Stimulated activated CD4-positive, alpha-beta T cell treated with anti-CD3 and anti-CD28 coated beads, Interleukin-2, amount 100 ng/mL, for 4 hours (primary cell): Measurements from ENCODE around the gene PAXX.

Source experiments
- DNase-seq: peaks from one replicate; pipeline ENCODE4 v3.0.0-alpha.2; 2020; ENCODE audit warnings: low read depth

Gene PAXX

DNA sequence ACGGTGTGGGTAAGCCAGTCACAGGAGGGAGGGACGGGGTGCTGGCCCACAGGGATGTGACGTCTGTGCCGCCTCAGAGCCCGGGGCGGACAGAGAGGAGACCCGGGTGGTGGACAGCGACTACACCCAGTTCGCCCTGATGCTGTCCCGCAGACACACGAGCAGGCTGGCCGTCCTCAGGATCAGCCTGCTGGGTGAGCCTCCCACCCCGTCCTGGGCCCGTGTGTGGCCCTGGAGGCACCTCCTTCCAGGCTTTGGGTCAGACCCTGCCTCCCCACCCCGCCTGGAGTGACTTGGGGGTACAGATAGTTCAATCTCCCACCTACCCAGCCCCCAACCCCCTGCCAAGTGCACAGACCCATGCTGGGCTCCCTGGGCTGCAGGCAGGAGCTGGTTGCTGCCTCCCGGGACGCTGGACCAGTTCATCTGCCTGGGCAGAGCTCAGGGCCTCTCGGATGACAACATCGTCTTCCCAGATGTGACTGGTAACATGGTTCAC lies 38.4 kb upstream of the PAXX start:
- DNase-seq: no peak

DNA sequence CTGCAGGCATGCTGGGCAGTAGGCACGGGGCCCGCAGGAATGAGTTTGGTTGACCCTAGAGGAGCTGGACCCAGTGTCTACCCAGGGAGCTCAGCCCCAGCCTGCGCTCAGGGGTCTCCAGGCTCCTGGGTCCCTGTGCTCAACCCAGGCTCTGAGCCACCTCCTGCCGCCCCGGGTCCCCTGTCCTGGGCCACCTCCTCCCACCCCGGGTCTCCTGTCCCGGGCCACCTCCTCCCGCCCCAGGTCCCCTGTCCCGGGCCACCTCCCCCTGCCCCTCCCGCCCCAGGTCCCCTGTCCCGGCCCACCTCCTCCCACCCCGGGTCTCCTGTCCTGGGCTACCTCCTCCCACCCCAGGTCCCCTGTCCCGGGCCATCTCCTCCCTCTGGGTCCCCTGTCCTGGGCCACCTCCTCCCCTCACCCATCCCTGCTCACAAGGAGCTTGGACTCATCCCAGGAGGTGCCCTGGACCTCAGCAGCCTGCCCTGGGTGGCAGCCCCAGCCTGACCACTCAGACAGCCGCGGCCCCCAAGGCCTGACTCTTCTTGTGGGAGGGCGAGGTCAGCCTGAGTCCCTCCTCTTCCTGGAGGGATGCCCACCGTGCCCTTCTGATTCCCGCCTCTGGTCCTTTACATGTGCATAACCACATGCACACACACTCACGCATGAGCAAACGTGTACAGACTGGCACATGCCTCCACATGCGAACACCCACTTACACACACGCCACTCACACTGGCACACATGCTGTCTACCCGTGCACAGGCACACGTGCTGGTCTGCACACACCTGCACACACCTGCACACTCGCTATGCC lies 37.7 kb upstream of the PAXX start:
- DNase-seq: no peak

DNA sequence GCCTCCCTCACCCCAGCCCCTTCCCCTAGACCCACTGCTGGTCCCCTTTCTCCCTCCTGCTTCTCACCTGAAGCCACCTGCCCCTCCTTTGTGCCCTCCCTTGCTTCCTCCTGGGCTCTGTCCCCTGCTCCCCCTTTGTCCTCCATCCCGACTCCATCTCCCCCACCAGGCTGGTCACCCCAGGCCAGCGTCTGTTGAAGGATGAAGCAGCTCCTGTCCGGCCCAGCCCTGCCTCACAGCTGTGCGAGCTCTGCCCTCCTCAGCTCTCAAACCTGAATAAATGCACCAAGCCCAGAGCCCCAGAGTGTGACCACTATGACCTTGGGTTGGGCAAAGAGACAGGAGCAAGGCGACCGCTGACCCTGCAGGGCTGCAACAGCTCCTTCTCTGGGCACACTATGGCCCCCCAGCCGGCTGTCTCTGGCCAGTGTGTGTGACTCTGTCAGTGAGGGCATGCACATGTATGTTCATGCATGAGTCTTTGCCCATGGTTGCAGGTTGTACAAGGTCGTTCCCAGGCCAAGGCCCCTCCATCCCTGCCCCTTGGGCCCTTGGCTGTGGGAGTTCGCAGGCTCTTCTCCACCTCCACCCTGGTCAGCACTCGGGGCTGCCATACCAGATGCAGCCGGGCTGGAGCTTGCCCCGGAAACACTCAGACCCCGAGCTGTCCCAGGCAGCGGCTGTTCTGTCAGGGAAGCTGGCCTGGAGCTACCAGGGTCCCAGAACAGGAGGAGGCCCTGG lies 36.9 kb upstream of the PAXX start:
- DNase-seq: no peak

DNA sequence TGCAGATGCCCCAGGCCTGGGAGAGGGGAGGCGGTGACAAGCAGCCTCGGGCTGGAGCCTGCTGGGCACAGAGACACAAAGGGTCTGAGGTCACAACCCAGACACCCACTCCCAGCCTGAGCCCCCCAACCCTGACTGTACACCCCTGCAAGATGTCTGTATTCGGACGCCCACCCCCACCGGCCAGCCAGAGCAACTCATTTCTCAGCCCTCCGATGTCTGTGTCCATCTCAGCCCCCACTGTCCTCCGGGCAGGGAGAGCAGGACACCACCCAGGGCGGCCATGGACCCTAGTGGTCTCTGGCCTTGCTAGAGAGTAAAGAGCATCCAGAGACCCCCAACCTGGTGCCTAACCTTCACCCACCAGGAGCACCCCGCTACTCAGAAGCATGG lies 36.3 kb upstream of the PAXX start:
- DNase-seq: no peak

DNA sequence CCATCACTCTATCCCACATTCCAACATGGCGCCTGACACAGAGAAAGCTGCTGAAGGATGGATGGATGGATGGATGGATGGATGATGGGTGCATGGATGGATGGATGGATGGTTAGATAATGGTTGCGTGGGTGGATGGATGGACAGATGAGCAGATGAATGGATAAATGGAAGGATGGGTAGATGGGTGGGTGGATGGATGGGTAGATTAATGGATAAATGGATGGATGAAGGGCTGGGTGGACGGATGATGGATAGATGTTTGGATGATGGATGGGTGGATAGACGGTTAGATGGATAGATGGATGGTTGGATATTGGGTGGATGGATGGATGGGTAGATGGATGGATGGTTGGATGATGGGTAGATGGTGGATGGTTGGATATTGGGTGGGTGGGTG lies 35.6 kb upstream of the PAXX start:
- DNase-seq: no peak

DNA sequence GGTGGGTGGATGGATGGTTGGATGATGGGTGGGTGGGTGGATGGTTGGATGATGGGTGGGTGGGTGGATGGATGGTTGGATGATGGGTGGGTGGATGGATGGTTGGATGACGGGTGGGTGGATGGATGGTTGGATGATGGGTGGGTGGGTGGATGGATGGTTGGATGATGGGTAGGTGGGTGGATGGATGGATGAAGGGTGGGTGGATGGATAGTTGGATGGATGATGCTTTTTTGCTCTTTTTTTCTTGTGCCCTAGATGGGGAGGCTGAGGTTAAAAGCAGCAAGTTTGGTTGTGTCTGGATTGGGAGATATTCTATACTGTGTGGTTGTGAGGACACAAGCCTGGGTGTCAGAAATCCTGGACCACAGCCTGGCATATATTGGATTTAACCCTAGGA lies 34.8 kb upstream of the PAXX start:
- no peak for DNase-seq

DNA sequence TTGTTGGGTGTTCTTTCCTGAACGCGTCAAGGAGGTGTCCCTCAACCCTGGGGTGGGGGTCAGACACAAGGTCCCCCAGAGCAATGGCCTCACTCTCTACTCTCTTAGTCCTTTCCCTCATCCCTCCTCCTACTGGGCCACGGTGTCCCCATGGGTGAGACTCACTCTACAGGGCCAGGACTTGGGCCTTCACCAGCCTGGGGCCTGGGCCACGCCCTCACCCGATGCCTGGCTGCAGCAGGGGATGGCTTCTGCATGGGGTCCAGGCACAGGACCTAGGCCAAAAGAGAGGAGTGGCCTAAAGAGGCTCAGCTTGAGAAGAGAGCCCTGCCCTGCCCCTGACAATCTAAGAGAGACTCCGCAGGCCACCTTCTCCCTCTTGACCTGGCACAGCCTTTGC lies 34.3 kb upstream of the PAXX start:
- DNase-seq: no peak

DNA sequence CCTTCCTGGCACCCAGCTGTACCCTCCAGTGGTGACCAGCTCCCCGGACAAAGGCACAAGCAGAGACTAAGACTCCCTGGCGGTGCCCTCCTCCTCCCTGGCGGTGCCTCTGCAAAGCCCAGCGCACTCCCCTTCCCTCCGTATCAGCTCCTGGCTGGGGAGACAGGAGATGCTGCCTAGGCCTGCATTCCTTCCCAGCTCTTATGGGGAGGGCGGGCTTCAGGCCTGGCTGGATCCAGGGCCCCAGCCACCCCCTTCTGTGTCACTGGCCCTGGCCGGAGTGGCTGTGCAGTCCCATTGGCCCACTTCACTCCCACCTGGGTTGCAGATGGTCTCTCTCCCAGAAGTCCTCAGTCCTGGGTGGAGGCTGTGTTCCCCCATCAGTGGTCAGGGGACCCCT lies 33.7 kb upstream of the PAXX start:
- DNase-seq: no peak

DNA sequence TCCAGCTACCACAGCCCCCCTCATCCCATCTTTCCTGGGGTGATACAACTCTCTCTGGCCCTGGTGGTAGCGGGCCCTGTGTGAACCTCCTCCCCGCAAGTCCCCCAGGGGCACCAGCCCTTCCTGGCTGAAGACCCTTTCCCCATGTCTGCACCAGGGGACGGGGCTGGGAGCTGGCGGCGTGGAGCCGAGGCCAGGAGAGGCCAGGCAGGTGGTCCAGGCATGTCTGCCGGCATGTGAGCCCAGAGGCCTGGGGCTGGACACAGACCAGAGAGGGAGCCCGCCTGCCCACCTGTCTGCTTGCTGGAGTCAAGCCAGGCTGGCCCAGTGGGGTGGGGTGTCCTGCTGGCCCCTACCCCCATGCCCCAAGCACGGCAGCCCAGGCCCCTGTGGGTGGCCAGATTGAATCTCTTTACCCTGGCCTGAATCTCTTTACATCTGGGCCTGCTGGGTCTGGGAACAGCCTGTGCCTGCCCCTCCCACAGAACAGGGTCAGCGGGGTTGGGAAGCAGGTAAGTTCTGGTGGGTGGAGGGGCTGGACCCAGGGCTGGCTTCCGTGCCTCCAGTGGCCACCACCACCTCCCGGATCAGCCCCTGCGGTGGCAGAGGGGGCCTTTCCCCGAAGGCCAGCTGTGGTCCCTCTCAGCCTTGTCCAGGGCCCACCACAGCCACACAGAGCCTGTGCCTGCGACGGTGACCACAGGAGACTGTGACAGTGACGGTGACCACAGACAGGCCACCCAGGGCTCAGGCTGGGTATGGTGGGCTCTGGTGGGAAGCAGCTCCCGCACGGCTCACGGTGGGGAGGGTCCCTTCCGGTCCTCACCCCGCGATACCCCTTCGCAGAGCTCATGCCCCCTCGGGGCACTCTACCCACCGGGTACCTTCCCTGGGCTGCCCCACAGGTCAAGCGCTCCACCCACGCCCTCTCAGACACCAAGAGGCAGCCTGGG lies 33.0 kb upstream of the PAXX start:
- DNase-seq: no peak

DNA sequence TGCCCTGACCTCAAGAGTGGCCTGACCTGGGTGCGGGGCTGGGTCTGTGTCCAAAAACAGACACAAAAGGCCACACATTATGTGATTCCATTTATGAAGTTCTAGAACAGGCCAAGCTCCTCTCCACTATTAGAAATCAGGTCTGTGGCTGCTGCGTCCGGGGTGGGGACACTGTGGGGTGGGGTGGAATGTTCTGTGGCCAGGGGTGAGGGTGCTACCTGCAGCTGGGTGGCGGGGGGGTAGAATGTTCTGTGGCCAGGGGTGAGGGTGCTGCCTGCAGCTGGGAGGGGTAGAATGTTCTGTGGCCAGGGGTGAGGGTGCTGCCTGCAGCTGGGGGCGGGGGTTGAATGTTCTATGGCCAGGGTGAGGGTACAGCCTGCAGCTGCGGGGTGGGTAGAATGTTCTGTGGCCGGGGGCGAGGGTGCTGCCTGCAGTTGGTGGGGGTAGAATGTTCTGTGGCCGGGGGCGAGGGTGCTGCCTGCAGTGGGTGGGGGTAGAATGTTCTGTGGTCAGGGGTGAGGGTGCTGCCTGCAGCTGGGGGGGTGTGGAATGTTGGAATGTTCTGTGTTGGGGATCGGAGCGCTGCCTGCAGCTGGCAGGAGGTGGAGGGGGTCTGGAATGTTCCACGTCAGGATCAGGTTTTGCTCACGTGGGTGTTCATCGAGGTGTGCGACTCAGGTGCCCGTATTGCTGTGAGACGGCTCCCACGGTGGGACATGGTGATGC lies 31.8 kb upstream of the PAXX start:
- no peak for DNase-seq

DNA sequence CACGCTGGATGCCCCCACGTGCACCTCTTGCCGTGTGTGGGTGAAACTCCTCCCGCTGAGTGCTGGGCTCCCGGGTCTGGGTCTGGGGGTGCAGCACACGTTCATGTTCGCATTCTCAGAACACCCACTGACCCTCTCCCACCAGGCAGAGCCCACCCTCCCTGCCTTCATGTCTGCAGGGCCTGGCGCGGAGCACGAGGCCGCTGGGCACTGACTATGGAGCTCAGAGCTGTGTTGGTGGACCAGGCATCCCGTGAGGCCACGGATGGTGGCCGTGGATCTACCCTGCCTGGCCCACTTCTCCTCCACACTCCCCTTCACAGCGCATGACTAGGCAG lies 31.3 kb upstream of the PAXX start:
- DNase-seq: no peak

DNA sequence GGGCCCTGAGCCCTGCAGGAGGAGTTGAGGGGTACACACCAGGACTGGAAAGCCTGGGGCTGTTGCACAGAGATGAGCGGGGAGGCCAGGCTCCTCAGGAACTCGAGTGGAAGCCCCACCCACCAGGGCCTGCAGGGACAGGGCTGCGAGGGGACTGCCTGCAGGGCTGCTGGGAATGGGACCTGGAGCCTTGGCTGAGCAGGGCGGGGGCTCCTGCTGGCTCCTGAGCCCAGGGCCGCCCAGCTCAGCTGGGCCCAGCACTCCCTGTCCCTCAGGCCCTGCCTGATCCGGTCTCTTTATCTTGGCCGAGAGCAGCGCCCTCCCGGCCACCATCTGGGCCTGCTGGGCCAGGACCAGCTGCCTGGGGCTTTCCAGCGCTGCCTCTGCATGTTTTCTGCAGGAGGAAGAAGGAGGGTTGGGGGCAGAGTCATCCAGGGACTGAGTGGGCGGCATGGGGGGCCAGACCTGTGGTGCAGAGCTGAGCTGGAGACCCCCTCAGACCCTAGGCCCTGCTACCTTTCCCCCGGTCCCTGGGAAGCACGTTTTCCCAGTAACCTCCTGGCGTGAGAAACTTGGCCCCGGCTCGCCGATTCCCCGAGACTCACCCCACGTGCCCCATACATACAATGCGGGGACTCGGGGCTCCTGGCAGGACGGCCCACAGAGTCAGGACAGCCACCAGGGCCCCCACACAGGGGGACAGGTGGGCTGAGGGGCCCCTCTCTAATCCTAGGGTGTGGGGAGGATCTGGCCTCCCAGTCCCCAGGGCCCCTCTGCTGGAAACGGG lies 30.8 kb upstream of the PAXX start:
- DNase-seq: no peak

DNA sequence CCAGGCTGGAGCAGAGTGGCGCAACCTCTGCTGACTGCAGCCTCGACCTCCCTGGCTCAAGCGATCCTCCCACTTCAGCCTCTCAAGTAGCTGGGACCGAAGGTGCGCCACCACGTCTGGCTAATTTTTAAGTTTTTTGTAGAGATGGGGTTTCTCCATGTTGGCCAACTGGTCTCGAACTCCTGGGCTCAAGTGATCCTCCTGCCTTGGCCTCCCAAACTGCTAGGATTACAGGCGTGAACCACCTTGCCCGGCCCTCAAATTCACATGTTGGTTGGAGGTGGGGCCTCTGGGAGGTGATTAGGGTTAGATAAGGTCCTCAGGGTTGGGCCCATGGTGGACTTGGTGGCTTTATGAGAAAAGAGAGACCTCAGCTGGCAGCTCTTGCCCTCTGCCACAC lies 30.1 kb upstream of the PAXX start:
- DNase-seq: no peak

DNA sequence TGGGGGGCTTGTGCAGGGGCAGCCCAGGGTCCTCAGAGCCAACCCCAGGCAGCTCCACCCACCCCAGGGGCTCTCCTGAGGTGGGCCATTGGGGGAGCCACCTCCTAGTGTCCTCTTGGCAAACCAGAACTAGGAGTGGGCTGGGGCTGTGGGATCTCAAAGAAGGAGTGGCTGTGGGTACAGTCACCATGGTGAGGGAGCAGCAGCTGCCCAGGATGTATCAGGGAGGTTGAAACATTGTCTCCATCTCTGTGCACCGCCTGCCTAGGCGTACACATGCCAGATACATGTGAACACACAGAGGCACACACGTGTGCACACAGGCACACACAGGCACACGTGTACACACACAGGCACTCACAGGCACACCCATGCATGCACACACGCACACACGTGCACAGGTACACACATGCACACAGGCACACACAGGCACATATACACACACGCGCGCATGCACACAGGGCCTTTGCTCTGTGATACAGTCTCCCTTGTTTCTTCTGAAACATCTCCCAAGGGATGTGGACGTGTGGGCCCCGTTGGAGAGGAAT lies 29.4 kb upstream of the PAXX start:
- DNase-seq: no peak

DNA sequence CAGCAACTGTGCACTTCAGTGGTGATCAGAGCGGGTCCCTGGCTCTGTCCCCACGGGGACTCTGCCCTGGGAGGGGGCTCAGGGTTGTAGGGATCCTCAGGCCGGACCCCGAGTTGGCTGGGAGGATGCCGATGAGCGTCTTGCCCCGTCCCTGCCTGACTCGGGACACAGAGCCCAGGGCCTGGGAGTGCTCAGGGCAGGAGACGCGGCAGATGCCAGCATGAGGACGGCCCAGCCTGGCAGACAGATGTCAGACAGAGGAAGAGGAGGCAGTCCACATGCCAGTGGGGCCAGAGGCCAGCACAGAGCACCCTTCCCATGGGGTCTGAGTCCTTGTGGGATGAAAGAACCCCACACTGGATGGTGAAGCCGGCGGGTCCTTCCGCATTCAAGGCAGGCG lies 28.9 kb upstream of the PAXX start:
- DNase-seq: no peak

DNA sequence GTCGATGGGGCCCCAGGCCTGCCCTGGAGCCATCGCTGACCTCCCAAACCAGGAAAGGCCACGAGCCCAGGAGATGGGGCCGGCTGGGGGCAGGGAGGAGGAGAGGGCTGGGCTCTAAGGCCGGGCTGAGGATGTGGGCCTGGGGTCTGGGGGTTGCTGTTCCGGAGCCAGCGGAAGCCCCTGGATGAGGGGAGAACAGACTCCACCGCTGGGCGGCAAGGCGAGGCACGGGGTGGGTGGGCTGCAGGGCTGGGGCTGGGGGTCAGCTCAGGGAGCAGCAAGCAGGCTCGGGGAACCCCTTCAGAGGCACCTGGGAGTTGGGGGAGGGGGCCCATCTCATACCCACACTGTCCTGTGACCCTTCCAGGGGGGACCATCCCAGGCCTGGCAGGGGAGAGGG lies 28.5 kb upstream of the PAXX start:
- DNase-seq: no peak

DNA sequence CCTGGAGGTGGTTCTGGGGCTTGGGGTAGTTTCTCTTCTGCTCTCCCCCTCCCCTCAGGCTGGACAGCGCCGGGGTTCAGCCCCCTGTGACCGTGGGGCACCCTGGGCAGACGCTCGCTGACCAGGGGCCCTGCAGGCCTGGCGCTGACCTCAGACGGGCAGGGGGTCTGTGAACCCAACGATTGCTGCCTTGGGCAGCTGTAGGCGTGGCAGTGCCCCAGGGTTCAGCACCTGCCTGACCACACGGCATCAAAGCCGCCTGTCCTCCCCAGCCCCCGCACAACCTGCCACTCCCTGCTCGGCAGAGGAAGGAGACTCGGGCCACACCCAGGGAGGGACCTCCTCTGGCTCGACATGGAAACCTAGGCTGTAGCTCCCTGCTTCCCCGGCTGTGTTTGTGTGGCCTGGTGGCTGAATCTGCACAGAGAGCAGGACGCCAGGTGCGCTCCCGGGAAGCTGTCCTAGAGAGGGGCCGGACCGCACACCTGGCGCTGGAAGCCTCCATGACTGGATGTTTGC lies 28.0 kb upstream of the PAXX start:
- no peak for DNase-seq

DNA sequence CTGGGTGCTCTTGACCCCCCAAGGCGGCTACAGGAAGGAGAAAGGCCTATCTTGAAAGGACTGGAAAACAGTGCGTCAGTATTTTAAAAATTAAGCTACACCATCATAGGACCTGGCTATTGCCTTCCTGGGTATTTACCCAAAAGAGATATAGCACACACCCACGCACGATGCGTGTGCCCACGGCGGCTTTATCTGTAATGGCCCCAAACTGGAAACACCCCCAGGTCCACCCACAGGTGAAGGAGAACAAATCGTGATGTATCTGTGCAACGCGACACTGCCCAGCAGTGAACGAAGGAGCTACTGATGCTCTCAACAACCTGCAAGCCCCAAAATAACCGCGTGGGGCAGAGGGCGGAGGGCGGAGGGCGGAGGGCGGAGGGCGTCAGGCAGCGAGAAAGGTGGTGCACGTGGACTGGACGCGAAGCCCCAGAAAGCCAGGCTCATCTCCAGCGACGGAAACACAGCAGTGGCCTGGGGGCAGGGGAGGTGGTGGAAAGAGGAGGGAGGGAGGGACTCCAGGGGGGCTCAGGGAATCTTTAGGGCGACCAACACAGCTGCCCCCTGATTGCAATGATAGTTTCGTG lies 27.3 kb upstream of the PAXX start:
- no peak for DNase-seq

DNA sequence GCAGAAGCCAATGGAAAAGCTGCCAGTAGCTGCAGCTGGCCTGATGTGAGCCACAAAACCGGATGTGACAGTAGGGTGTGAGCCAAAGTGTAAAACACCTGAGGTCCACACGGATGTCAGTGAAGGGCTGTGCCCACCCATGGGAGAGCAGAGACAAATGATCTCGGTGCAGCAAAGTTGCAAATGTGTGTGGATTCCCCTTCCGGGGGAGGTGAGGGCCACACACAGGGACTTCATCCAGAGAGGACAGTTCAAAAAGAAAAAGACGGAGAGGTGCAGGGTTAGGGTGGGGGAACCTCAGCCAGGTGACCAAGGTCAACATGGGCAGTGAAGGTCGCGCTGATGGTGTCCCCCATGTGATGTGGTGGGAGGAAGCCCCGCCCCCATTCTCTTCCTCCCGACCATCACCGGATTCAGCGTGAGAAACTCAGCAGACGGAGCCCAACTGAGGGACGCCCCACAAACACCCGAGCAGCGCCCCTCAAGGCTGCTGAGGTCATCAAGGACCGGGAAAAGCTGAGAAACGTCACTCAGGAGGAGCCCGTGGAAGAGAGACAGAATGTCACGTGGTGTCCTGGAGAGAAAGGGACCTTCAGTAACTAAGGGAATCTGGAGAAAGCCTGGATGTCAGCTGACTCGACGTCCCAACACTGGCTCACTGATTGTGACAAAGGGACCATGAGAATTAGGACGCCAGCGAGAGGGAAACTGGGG lies 26.3 kb upstream of the PAXX start:
- no peak for DNase-seq
